GM08714 (cell line): ENCODE measurements around the gene MSI2.

ENCODE experiments used
- H3K4me3 ChIP-seq: fragments of 200-500 bp; sonication (Bioruptor generic); 2 replicates; pipeline ENCODE4 v1.5.1; 2014; ENCODE audit warnings: mild to moderate bottlenecking, low read length, inconsistent platforms
- ZNF274 ChIP-seq: IDR thresholded peaks from 2 replicates; pipeline ENCODE4 v1.6.1; 2012; ENCODE audit warnings: mild to moderate bottlenecking, low read depth, low read length

MSI2 gene

DNA sequence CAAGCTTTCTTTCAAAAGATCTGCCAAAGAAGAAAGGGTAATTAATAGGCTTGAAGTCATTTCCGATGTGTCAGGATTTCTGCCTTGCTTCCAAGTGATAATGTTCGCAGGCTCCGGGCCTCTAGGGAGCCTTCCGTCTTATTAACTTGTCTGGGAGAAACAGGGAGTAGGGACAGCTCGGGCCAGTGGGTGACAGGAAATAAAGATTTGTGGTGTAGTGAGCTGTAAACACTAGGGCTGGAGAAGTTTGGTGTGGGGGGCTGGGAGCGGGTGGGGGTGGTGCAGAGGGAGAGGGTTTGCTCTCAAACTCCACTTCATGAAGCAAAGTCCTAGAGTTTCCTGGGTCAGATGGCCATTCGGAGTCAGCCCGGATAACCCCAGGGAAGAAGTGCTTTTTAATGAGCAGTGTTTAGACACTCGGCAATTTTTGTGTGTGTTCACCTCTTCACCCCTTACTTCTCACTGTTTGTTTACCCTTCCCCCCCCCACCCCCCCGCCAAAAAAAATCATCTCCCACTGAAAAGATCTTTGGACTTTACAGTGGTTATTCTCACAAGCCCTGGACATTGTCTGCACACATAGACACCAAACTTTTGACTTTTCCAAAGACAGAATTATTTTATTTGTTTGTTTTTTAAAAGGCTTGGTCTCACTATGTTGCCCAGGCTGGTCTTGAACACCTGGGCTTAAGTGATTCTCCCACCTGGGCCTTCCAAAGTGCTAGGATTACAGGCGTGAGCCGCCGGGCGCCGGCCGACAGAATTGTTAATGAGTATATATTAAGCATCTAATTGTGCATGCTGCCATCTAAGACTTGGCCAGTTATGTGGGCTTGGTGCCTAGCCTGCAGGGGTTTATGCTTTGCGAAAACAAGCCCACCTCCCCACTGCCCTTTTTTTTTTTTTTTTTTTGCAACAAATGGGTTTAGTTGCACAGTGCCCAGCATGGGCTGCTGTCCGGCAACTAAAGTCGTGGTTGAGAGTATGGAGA is 292.4 kb downstream of the MSI2 start:
- no peak overlapping the region for H3K4me3 ChIP-seq
- TF ChIP-seq ZNF274, result no peak

DNA sequence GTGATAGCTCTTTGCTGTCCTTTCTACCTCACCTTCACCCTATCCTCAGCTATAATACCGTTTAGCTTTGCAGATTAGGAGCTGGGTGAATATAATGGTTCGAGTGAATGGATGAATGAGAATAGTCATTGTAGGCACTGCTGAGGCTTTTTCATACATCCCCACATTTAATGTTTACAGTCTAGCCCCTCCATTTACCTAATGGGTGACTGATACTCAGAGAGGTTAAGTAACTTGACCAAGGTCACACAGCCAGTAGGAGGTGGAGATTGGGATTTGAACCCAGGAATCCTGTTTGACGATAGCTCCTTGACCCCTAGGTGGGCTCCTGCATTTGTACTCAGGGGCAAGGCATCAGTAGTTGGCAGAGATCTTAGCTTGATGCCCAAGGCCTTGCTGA is 293.1 kb downstream of the MSI2 start:
- no peak for TF ChIP-seq ZNF274
- no peak overlapping the region for H3K4me3 ChIP-seq

DNA sequence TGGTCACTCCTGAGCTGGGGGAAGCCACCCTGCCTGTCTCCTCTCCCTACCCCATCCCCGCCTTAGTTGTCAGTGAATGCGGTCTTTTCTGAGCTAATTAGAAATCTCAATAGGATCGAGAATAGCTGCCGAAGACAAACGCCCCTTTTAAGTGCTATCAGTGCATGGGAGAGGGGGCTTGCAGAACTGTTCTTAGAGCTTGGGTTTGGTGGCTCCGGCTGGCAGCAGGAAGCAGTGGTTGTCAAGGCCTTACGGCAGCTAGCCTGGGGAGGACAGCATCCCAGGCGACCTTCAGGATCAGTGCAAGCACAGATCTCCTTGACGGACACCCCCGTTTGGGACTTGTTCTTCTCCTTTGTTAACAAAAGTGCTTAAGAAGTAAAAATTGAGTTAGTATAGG is 293.7 kb downstream of the MSI2 start:
- no peak overlapping the region for H3K4me3 ChIP-seq
- no peak for TF ChIP-seq ZNF274

DNA sequence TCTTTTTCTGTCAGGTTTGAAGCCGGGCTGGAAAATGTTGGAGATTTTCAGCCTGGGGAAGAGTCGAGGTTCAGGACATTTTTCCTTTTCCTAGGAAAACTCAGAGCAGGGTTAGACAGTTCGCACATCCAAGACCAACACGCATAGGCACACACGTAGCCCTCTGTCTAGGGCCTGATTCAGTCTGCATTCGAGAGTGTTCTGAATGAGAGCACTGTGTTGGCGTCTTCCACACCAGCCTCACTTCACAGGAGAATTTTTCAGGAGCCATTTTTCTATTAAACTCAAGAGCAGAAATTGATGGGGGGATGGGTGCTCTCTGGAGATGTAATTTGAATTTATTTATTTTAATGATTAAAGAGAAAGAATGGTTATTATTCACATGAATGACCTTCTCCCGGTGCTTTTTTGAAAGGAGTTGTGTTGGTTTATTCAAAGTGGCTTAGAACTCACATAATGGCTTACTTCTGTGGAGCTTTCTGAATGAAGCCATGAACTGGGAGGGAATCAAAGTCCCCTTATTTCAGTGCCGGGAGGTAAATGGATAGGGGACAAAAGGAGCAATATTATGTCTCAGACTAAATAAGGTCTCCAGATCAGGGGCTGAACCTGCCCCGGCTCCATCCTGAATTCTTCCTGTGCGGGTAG is 294.5 kb downstream of the MSI2 start:
- no peak for TF ChIP-seq ZNF274
- peak overlapping the region; percentile 2; the same call in 1 of the 2 replicates for H3K4me3 ChIP-seq

DNA sequence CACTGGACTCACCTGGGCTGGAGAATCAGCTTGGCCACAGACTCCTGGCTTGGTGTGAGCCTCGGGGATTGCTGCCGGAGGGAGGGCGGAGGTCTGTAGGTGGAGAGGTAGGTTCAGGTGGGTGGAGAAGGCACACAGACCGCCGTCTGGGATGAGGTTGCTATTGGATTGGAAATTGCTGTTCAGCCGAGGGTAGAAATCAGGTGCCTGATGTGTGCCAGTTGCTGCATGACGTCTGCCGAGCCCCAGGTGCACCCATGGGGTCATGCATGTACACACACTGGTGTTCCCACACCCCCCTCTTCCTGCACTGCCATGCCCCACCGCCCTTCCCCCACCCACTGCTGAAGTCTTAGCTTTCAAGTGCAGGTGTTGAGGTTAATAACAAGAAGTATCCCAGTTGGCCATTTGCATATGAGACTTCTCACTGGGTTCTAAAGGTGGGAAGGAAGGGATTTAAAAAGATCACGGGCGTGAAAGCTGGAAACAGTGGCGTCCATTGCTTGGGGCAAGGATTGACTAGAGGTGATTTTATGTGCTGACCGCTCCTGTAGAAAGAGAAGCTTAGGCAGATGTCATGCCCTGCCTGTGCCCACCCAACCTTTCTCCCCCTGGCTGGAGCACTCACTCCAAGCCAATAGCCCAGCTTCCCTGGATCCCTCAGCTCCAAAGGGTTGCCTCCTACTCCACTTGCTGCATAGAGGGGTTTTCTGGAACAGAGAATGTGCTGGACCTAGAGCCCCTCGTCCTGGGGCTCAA is 295.2 kb downstream of the MSI2 start:
- H3K4me3 ChIP-seq, result peak overlapping the region; percentile 2; the same call in 1 of the 2 replicates
- TF ChIP-seq ZNF274, result no peak

DNA sequence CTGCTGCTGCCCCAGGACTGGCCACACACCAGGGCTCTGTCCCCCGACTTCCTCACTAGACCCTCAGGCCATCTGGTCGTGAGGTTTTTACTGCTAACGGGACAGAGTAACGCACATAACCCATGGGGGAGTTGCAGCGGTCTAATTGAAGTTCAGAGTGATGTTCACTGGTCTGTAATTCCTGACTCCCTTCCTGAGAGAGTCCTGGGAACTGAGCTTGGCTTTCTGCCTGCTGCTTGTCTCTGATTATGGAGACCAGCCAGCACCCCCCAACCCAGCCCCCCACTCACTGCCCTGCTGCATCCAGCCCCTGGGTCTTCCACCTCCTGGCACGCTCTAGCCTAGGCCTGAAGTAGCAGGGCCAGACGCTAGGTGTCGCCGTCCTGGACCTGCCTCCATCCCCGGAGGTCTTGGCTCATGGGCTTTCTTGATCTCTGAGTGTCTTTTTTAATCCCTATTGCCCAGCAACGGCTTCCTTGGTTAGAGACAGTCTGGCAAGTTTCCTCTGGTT is 295.8 kb downstream of the MSI2 start:
- H3K4me3 ChIP-seq, result no peak overlapping the region; the same call in 1 of the 2 replicates
- no peak for TF ChIP-seq ZNF274

DNA sequence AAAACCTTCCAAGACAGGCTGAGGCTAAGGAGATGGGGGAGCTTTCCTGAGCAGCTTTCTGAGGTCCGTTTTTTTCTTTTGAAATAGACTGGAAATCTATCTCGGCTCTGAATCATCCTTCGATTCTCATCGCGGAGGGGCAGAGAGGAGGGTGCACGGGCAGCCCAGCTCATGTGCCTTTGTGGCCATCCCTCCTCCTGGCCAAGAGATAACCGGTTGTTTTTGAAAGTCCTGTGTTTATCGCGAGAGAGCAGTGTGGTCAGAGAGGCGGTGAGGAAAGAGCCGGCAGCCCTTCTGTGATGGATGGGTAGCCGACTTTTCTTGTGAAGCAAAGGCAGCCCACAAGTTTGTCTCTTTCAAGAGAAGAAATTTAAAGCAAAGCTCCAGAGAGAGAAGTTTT is 297.2 kb downstream of the MSI2 start:
- TF ChIP-seq ZNF274, result no peak
- H3K4me3 ChIP-seq, result no peak overlapping the region

DNA sequence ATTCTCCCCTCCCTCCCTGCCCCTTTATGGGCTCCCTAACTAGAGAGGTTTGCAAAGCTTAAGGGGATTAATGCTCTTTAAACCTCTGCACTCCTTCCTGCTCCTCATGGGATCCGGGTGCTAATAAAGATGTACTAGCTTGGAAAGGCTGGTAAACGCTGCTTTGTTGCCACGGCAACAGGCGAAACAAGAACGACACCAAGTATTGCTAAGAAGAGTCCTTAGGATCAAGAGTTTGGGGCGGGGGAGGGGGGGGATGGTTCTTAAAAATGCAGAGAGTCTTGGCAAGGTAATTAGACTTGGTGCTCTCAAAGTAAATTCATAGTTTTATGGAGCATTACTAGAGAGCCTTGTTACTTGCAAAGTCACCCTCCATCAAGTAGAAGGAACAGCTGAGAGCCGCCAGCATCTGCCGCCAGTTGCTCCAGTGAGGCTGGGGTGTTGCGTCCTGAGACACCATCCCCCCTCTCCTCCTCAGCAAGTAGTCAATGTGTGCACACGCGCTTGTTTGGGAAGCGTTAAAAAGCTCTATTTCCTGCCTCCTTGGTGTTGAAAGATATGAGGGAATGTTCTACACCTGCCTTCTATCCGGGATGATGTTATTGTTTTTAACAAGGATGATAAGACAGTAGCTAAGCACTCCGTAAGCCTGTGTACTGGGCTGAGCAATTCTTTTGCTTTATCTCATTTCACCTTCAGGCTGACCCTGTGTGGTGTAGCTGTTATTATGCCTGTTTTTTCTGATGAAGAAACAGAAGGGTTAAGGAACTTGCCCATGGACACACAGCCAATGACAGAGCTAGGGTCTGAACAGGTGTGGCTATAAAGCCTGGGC is 297.9 kb downstream of the MSI2 start:
- TF ChIP-seq ZNF274, result no peak
- no peak overlapping the region for H3K4me3 ChIP-seq

DNA sequence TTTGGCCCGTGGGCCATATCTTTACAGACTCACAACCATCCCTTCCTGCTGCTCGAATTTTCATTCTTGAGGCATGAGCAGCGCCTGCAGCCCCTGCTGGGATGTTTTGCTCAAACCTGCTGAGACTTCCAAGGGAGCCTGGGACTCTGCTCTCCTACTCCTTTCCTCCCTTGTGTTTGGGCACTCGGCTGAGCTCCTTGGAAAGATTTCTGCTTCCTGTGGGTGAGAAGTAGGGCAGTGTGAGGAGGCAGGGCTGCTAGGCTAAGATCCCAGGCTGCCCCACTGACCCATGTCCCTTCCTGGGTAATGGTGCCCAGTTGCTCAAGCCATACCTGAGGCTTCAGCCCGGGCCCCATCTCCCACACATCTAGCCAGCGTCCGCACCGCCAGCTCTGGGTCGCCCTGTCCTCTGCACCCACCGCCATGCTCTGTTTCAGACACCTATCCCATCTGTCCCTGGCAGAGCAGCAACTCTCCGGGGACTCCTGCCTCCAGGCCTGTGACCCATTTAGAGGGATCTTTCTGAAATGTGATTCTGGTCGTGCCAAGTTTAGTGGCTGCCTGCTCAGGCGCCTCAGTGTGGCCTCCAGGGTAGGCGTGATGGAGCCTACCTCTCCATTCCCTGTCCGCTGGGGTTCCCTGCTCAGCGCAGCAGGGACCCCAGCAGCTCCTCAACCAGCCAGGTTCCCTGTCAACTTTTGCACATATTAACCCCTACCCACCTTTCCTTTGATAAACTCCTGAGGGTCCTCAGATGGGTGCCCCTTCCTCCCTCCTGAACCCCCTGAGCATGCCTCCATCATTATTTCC is 298.7 kb downstream of the MSI2 start:
- no peak overlapping the region for H3K4me3 ChIP-seq
- no peak for TF ChIP-seq ZNF274

DNA sequence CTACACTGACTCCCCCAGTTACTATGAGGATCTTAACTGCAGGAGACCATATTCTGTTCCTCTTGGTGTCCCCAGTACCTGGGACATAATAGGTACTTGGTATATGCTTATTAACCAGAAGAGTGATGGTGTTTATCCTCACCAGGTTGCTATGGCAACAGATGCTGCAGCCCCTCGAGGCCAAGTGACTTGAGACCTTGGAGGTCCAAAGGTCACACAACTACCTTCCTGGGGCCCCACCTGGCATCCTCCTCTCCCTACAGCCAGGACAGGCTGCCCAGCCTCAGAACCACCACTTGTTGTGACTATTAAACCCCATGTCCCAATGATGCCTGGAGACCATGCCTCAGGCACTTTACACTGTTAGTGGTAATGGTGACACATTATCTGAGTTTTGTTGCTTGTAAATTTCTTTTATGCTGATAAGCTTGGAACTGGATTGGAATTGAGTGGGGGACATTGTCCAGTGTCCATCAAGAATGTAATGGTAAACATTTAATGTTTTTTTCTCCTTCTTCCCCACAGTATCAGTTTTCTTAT is 299.4 kb downstream of the MSI2 start:
- H3K4me3 ChIP-seq, result no peak overlapping the region
- TF ChIP-seq ZNF274, result no peak

DNA sequence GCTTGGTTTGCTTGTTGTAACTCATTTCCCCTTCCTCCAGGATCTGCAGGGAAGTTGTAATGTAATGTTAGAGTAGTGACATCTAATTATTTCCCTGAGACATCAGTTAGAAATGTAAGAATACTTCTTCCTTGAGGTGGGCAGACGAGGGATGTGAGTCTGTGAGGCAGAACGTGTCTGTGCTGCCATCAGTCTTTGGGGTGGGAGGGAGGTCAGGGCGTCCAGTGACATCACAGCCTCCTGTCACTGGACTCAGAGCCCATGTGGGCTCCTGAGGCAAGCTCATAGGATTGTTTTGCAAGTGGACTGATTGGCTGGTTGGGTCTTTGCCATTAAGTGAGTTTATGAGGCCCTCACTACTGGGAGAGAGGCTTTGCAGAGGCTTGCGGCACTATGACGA is 300.0 kb downstream of the MSI2 start:
- TF ChIP-seq ZNF274, result no peak
- H3K4me3 ChIP-seq, result no peak overlapping the region

DNA sequence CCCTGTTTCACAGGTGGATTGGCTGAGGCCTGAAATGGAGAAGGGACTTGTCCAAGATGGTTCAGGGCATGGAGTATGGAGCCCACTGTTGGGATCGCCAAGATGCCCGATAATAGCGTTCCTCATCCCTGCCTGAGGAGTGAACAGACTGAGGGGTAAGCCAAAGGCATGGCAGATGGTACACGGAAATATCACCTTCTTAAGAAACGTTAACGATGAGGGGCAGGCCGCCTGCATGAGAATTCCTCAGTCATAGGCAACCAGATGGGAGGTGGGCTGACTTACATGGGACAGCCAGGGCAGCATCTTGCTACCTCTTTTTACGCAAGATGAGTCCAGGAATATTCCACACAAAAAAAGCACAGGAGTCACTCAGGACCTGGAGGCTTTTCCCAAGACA is 300.7 kb downstream of the MSI2 start:
- TF ChIP-seq ZNF274, result no peak
- no peak overlapping the region; the same call in 1 of the 2 replicates for H3K4me3 ChIP-seq
